Measurements from ENCODE around the gene CHMP3. TPM values are rescaled to one million over a fixed set of nuclear protein-coding genes. Genes with fewer than 3 reads are reported as not detected.

Gene CHMP3
- total and polyA plus RNA-seq, 4 donors = 49.4 to 127 (median 99.5) TPM

GRCh38 chr2:86521922-86522321, 41.3 kb downstream of the CHMP3 start:
- Histone ChIP-seq H3K9me3 (ENCODE audit: control insufficient read depth in 4 of 4, insufficient read depth in 3 of 4, low read length in 3 of 4) (peaks cover 0 to 6% (median 1%) of the 10 kb centered on the region in 4 donors), H3K27me3 (ENCODE audit: control insufficient read depth in 3 of 3, insufficient read depth in 3 of 3, low read length in 2 of 3) (no peaks in the 10 kb centered on the region), H3K4me1 (ENCODE audit: control insufficient read depth in 5 of 5, insufficient read depth in 5 of 5, low read length in 5 of 5) (peaks cover 0 to 18% (median 0%) of the 10 kb centered on the region in 5 donors), H3K4me3 (no peak overlapping the region), H3K36me3 (ENCODE audit: control insufficient read depth in 4 of 4, insufficient read depth in 4 of 4, low read length in 4 of 4) (peaks cover 0 to 4% (median 2%) of the 10 kb centered on the region in 4 donors), H3K9ac (ENCODE audit: insufficient read depth in 1 of 2, low read length in 2 of 2) (no peak overlapping the region), H3K27ac (ENCODE audit: low read depth in 1 of 2, low read length in 1 of 2) (no peak overlapping the region)
- TF ChIP-seq, protein P1, sequence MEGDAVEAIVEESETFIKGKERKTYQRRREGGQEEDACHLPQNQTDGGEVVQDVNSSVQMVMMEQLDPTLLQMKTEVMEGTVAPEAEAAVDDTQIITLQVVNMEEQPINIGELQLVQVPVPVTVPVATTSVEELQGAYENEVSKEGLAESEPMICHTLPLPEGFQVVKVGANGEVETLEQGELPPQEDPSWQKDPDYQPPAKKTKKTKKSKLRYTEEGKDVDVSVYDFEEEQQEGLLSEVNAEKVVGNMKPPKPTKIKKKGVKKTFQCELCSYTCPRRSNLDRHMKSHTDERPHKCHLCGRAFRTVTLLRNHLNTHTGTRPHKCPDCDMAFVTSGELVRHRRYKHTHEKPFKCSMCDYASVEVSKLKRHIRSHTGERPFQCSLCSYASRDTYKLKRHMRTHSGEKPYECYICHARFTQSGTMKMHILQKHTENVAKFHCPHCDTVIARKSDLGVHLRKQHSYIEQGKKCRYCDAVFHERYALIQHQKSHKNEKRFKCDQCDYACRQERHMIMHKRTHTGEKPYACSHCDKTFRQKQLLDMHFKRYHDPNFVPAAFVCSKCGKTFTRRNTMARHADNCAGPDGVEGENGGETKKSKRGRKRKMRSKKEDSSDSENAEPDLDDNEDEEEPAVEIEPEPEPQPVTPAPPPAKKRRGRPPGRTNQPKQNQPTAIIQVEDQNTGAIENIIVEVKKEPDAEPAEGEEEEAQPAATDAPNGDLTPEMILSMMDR (IDR thresholded peaks at IDR 0.05; ENCODE audit: control extremely low read depth, extremely low read depth) = no peak
- DNase-seq (no peak), ATAC-seq (ENCODE audit: insufficient read depth, low FRiP score) (no peak)
- 85 to 93% methylated on average over 1 of the region's 1 CpG for WGBS, 2 donors

- TF ChIP-seq, protein P1 (IDR thresholded peaks at IDR 0.05; ENCODE audit: control extremely low read depth, extremely low read depth) = no peak
- Histone ChIP-seq H3K27me3 (ENCODE audit: control insufficient read depth in 3 of 3, insufficient read depth in 3 of 3, low read length in 2 of 3) (no peaks in the 10 kb centered on the region), H3K9me3 (ENCODE audit: control insufficient read depth in 4 of 4, insufficient read depth in 3 of 4, low read length in 3 of 4) (peaks cover 0 to 6% (median 1%) of the 10 kb centered on the region in 4 donors), H3K27ac (ENCODE audit: low read depth in 1 of 2, low read length in 1 of 2) (no peak overlapping the region), H3K9ac (ENCODE audit: insufficient read depth in 1 of 2, low read length in 2 of 2) (no peak overlapping the region), H3K36me3 (ENCODE audit: control insufficient read depth in 4 of 4, insufficient read depth in 4 of 4, low read length in 4 of 4) (peaks cover 0 to 4% (median 2%) of the 10 kb centered on the region in 4 donors), H3K4me3 (no peak overlapping the region), H3K4me1 (ENCODE audit: control insufficient read depth in 5 of 5, insufficient read depth in 5 of 5, low read length in 5 of 5) (peaks cover 0 to 18% (median 0%) of the 10 kb centered on the region in 5 donors)
- ATAC-seq (ENCODE audit: insufficient read depth, low FRiP score) = no peak
- 92 to 95% methylated on average over 1 of the region's 1 CpG for WGBS, 2 donors
- DNase-seq = peak in 1 of 3 donors; percentile 31
Observed at GRCh38 chr2:86520153-86520552, 43.1 kb downstream of the CHMP3 start.

- no peak for ATAC-seq (ENCODE audit: insufficient read depth, low FRiP score)
- peaks cover 0 to 22% (median 0%) of the 10 kb centered on the region in 5 donors for H3K4me1 ChIP-seq (ENCODE audit: control insufficient read depth in 5 of 5, insufficient read depth in 5 of 5, low read length in 5 of 5)
- H3K36me3 ChIP-seq (ENCODE audit: control insufficient read depth in 4 of 4, insufficient read depth in 4 of 4, low read length in 4 of 4) = peaks cover 0 to 4% (median 2%) of the 10 kb centered on the region in 4 donors
- H3K27me3 ChIP-seq (ENCODE audit: control insufficient read depth in 3 of 3, insufficient read depth in 3 of 3, low read length in 2 of 3) = no peaks in the 10 kb centered on the region
- no peak overlapping the region for H3K27ac ChIP-seq (ENCODE audit: low read depth in 1 of 2, low read length in 1 of 2)
- H3K4me3 ChIP-seq = no peak overlapping the region
- TF ChIP-seq, protein P1 (IDR thresholded peaks at IDR 0.05; ENCODE audit: control extremely low read depth, extremely low read depth) = no peak
- peak; percentile 34 to 97 (median 96) for DNase-seq
- H3K9ac ChIP-seq (ENCODE audit: insufficient read depth in 1 of 2, low read length in 2 of 2) = no peak overlapping the region
- H3K9me3 ChIP-seq (ENCODE audit: control insufficient read depth in 4 of 4, insufficient read depth in 3 of 4, low read length in 3 of 4) = peaks cover 0 to 6% (median 1%) of the 10 kb centered on the region in 4 donors
- 83 to 92% methylated on average over 1 of the region's 1 CpG for WGBS, 2 donors
Observed at GRCh38 chr2:86519349-86519748, 43.9 kb downstream of the CHMP3 start.

DNA sequence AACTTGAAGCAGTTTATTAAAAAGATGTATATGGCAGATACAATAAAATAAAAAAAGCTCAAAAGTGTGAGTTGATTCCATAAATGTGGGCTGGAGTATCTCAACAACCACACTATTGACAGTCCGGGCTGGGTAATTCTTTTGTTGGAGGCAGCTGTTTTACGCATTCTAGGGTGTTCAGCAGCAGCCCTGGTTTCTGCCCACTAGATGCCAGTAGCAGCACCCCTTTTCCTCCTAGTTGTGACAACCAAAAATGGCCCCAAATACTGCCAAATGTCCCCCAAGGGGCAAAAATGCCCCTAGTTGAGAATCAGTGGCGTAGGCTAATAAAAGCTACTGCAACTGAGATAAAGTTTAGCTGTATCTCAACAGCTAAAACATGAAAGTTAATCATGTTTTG, 44.8 kb downstream of the CHMP3 start:
- DNase-seq = peak; percentile 83 to 92 (median 92)
- peaks cover 0 to 6% (median 1%) of the 10 kb centered on the region in 4 donors for H3K9me3 ChIP-seq (ENCODE audit: control insufficient read depth in 4 of 4, insufficient read depth in 3 of 4, low read length in 3 of 4)
- peaks cover 0 to 22% (median 3%) of the 10 kb centered on the region in 5 donors for H3K4me1 ChIP-seq (ENCODE audit: control insufficient read depth in 5 of 5, insufficient read depth in 5 of 5, low read length in 5 of 5)
- no peak for ATAC-seq (ENCODE audit: insufficient read depth, low FRiP score)
- TF ChIP-seq, protein P1 (IDR thresholded peaks at IDR 0.05; ENCODE audit: control extremely low read depth, extremely low read depth) = no peak
- WGBS, 2 donors = 76 to 89% methylated on average over 3 of the region's 3 CpGs
- no peak overlapping the region for H3K27ac ChIP-seq (ENCODE audit: low read depth in 1 of 2, low read length in 1 of 2)
- no peak overlapping the region for H3K4me3 ChIP-seq
- H3K36me3 ChIP-seq (ENCODE audit: control insufficient read depth in 4 of 4, insufficient read depth in 4 of 4, low read length in 4 of 4) = peaks cover 0 to 4% (median 2%) of the 10 kb centered on the region in 4 donors
- no peaks in the 10 kb centered on the region for H3K27me3 ChIP-seq (ENCODE audit: control insufficient read depth in 3 of 3, insufficient read depth in 3 of 3, low read length in 2 of 3)
- H3K9ac ChIP-seq (ENCODE audit: insufficient read depth in 1 of 2, low read length in 2 of 2) = no peak overlapping the region
